OCI-LY7 (cell line): ENCODE data around the gene ELOVL5. TPM values are rescaled to one million over a fixed set of nuclear protein-coding genes. Genes with fewer than 3 reads are reported as not detected.

Experiments
- BruUV-seq: library from RNA; stranded (reverse); fragments of 400-500 nt; replicated peaks from 2 replicates; lab custom pipeline; 2021; lab: Mats Ljungman, UMichigan
- CTCF ChIA-PET: fragments of 300-600 bp; sonication (Branson Sonifier 250); formaldehyde crosslinking; loops from one replicate; lab custom pipeline; 2022; ENCODE audit warnings: antibody characterized with exemption; ENCODE audit not compliant: unreplicated experiment; lab: Charles Lee
- POLR2A ChIA-PET: fragments of 300-600 bp; sonication (Branson Sonifier 250); formaldehyde crosslinking; loops from one replicate; lab custom pipeline; 2022; ENCODE audit warnings: antibody characterized with exemption; lab: Charles Lee
- DNase-seq: peaks from one replicate; pipeline ENCODE4 v3.0.0-alpha.2; 2015; ENCODE audit warnings: low spot score
- H2AFZ ChIP-seq: fragments of 200-600 bp; sonication (generic), shearing (Covaris generic); 2 replicates; pipeline ENCODE4 v1.6.1; 2014; ENCODE audit warnings: mild to moderate bottlenecking, antibody characterized with exemption, low read length, moderate library complexity
- H3K27ac ChIP-seq: fragments of 200-600 bp; sonication (generic); 2 replicates; pipeline ENCODE4 v1.5.1; 2014; ENCODE audit warnings: mixed run types, low read depth, mild to moderate bottlenecking, moderate library complexity, low read length, inconsistent platforms; ENCODE audit not compliant: poor library complexity, severe bottlenecking
- H3K36me3 ChIP-seq: fragments of 200-600 bp; sonication (generic); 2 replicates; pipeline ENCODE4 v1.6.1; 2014; ENCODE audit warnings: mild to moderate bottlenecking, antibody characterized with exemption, low read length, moderate library complexity, mixed read lengths; ENCODE audit not compliant: insufficient read depth
- H3K4me1 ChIP-seq: fragments of 200-600 bp; sonication (generic); 2 replicates; pipeline ENCODE4 v1.5.1; 2014; ENCODE audit warnings: mild to moderate bottlenecking, low read length; ENCODE audit not compliant: insufficient read depth, poor library complexity, severe bottlenecking
- H3K4me2 ChIP-seq: fragments of 200-600 bp; sonication (generic); 2 replicates; pipeline ENCODE4 v1.6.1; 2014; ENCODE audit warnings: mild to moderate bottlenecking, low read length
- H3K4me3 ChIP-seq: fragments of 200-600 bp; sonication (generic); 2 replicates; pipeline ENCODE4 v1.5.1; 2014; ENCODE audit warnings: mild to moderate bottlenecking, low read depth, low read length; ENCODE audit not compliant: poor library complexity, severe bottlenecking
- H3K79me2 ChIP-seq: fragments of 200-600 bp; sonication (generic); 2 replicates; pipeline ENCODE4 v1.6.1; 2016; ENCODE audit warnings: low read depth, mild to moderate bottlenecking, low read length, moderate library complexity, mixed read lengths; ENCODE audit not compliant: insufficient read depth
- H3K9me2 ChIP-seq: fragments of 200-600 bp; sonication (generic); 2 replicates; pipeline ENCODE4 v1.6.1; 2016; ENCODE audit warnings: mild to moderate bottlenecking, low read length, mixed read lengths; ENCODE audit not compliant: insufficient read depth
- H3K9me3 ChIP-seq: fragments of 200-600 bp; sonication (generic); 2 replicates; pipeline ENCODE4 v1.6.1; 2014; ENCODE audit warnings: mild to moderate bottlenecking, mixed run types, low read length, mixed read lengths
- H4K20me1 ChIP-seq: fragments of 200-600 bp; sonication (generic); 2 replicates; pipeline ENCODE4 v1.6.1; 2014; ENCODE audit warnings: mild to moderate bottlenecking, antibody characterized with exemption, low read length, moderate library complexity, mixed read lengths; ENCODE audit not compliant: insufficient read depth
- CTCF ChIP-seq: fragments of 200-600 bp; sonication (generic); conservative IDR thresholded peaks from 2 replicates; pipeline ENCODE4 v1.5.1; 2014; ENCODE audit warnings: mild to moderate bottlenecking, antibody characterized with exemption, low read length, moderate library complexity, mixed read lengths
- EZH2phosphoT487 ChIP-seq: fragments of 200-600 bp; sonication (generic); IDR thresholded peaks from 2 replicates; pipeline ENCODE4 v1.6.1; 2018; ENCODE audit warnings: low read depth, borderline replicate concordance, mild to moderate bottlenecking, mixed run types, antibody characterized with exemption, low read length, moderate library complexity, mixed read lengths
- intact Hi-C: fragments of 100-400 bp; cut with micrococcal nuclease; formaldehyde crosslinking; loops from one replicate; pipeline ENCODE4 v1.10.0; 2022; ENCODE audit not compliant: unreplicated experiment
- total RNA-seq, 2 experiments: library from RNA; depleted of rRNA in 1 of 2; stranded (reverse); fragments of >200 nt in 1 of 2; shearing (Covaris generic) in 1 of 2; gene quantifications; 2 replicates each; pipeline ENCODE4 v1.2.3, GENCODE V29; 2014 to 2022

The ELOVL5 gene
- total RNA-seq, 2 experiments from 2014 or later, result 66.8 to 97.1 TPM

GRCh38 chr6:53297004-53297403, 51.7 kb downstream of the ELOVL5 start:
- DNase-seq, result no peak
- ChIA-PET POLR2A (interaction anchor here (0.6 to 3.5 kb wide), 4 partner anchors 13 to 20 kb away, joined by 3 to 25 read pairs (median 6); no protein-coding TSS in a partner anchor), CTCF (no interaction called here)
- H3K27ac ChIP-seq, result no peak overlapping the region
- 0 out of 2 replicates have a peak, but pooled peaks cover 28% of the 10 kb centered on the region for H4K20me1 ChIP-seq
- peaks cover 33% of the 10 kb centered on the region for H3K36me3 ChIP-seq
- H3K4me3 ChIP-seq, result no peak overlapping the region
- no peak overlapping the region for H2AFZ ChIP-seq
- peaks cover 16% of the 10 kb centered on the region for H3K4me1 ChIP-seq
- H3K9me3 ChIP-seq, result no peaks in the 10 kb centered on the region
- intact Hi-C loops, result no loop called here
- H3K9me2 ChIP-seq, result no peaks in the 10 kb centered on the region
- H3K4me2 ChIP-seq, result no peak overlapping the region
- TF ChIP-seq EZH2phosphoT487 (no peak), CTCF (no peak)
- no TSS peak for BruUV-seq
- peaks cover 67% of the 10 kb centered on the region for H3K79me2 ChIP-seq

- no peak overlapping the region for H3K27ac ChIP-seq
- H3K9me3 ChIP-seq, result no peaks in the 10 kb centered on the region
- no peaks in the 10 kb centered on the region for H3K9me2 ChIP-seq
- H2AFZ ChIP-seq, result no peak overlapping the region
- no peak overlapping the region for H3K4me2 ChIP-seq
- H3K4me1 ChIP-seq, result peaks cover 16% of the 10 kb centered on the region
- intact Hi-C loops, result loop anchor here (2.0 kb wide), 2 partner anchors 116 to 190 kb away; no protein-coding TSS in a partner anchor
- no TSS peak for BruUV-seq
- peaks cover 50% of the 10 kb centered on the region for H3K79me2 ChIP-seq
- ChIA-PET POLR2A (interaction anchor here (3.5 kb wide), 1 partner anchor 14 kb away, joined by 25 read pairs; no protein-coding TSS in a partner anchor), CTCF (no interaction called here)
- no peak overlapping the region for H3K4me3 ChIP-seq
- TF ChIP-seq CTCF (no peak), EZH2phosphoT487 (no peak)
- H4K20me1 ChIP-seq, result 0 out of 2 replicates have a peak, but pooled peaks cover 25% of the 10 kb centered on the region
- peaks cover 52% of the 10 kb centered on the region for H3K36me3 ChIP-seq
- no peak for DNase-seq
Measured at GRCh38 chr6:53295176-53295575, 53.6 kb downstream of the ELOVL5 start.

GRCh38 chr6:53294611-53295010, 54.1 kb downstream of the ELOVL5 start:
- ChIA-PET POLR2A (interaction anchor here (0.7 to 3.5 kb wide), 3 partner anchors 8 to 65 kb away, joined by 3 to 25 read pairs (median 4); no protein-coding TSS in a partner anchor), CTCF (interaction anchor here (0.7 to 1.4 kb wide), 5 partner anchors 13 to 121 kb away, joined by 3 to 6 read pairs (median 3); no protein-coding TSS in a partner anchor)
- TF ChIP-seq EZH2phosphoT487, result no peak
- no peak for TF ChIP-seq CTCF
- Histone ChIP-seq H3K9me2 (no peaks in the 10 kb centered on the region), H3K4me2 (no peak overlapping the region), H2AFZ (no peak overlapping the region), H4K20me1 (0 out of 2 replicates have a peak, but pooled peaks cover 24% of the 10 kb centered on the region), H3K27ac (no peak overlapping the region), H3K36me3 (peaks cover 57% of the 10 kb centered on the region), H3K4me1 (peaks cover 16% of the 10 kb centered on the region), H3K9me3 (no peaks in the 10 kb centered on the region), H3K4me3 (no peak overlapping the region), H3K79me2 (peaks cover 44% of the 10 kb centered on the region)
- intact Hi-C loops, result loop anchor here (1.0 to 5.0 kb wide), 4 partner anchors 53 to 190 kb away; partner anchors contain the start of gene ELOVL5
- no TSS peak for BruUV-seq
- no peak for DNase-seq
